WTC11 (cell line): Measurements from ENCODE around the gene CYP8B1.

ENCODE experiments used
- CTCF ChIP-seq: fragments of 200-600 bp; IDR thresholded peaks from 2 replicates; pipeline ENCODE4 v1.8.0; 2022; ENCODE audit warnings: antibody characterized with exemption
- STAT6 ChIP-seq: sonication (generic); formaldehyde crosslinking; conservative IDR thresholded peaks from 2 replicates; pipeline ENCODE4 v1.8.1; 2023; ENCODE audit warnings: mild to moderate bottlenecking, low read depth, missing genetic modification reagents, moderate library complexity

- no peak for TF ChIP-seq CTCF
- TF ChIP-seq STAT6 = no peak
These were observed 8.5 kb downstream of the CYP8B1 start for GRCh38 chr3:42867138-42867537.
